ENCODE results near the gene SLC35F3.

DNA sequence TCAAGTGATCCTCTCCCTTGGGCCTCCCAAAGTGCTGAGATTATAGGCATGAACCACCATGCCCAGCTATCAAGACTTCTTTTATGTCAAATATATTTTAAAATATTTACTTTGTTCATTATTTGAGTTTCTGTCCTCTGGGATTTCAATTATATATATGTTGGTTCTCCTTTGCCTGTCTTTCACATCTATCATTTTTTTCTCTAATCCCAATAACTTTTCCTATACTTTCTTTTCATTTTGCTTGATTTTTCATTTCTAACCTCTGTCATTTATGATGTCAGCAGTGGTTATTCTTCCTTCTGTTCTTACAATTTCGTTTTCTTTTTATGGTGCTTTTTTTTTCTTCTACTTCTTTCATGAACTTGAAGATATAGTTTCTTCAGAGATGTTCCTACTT, 47.3 kb downstream of the SLC35F3 start:
- TF ChIP-seq EZH2 (IDR thresholded peaks at IDR 0.05; ENCODE audit: low read length) = no peak
- no peak for TF ChIP-seq CTCF (optimal IDR thresholded peaks at IDR 0.05 in 1 of 3, IDR thresholded peaks at IDR 0.05 in 1 of 3, conservative IDR thresholded peaks at IDR 0.05 in 1 of 3; ENCODE audit: extremely low read depth in 1 of 3, insufficient read depth in 2 of 3, low read length in 3 of 3)
